CD4-positive, alpha-beta memory T cell (primary cell): ENCODE data around the gene P4HA1. TPM values are rescaled to one million over a fixed set of nuclear protein-coding genes. Genes with fewer than 3 reads are reported as not detected.

Source experiments
- CTCF ChIA-PET: fragments of 350-600 bp; sonication (Branson Sonifier 250); formaldehyde crosslinking; loops from one replicate; lab custom pipeline; 2021; ENCODE audit warnings: inconsistent platforms; ENCODE audit not compliant: partially characterized antibody; lab: Charles Lee
- POLR2A ChIA-PET: fragments of 350-600 bp; sonication (Branson Sonifier 250); formaldehyde crosslinking; loops from one replicate; lab custom pipeline; 2021; ENCODE audit not compliant: partially characterized antibody; lab: Charles Lee
- DNase-seq, 5 donors: peaks; one replicate each; pipeline versions ENCODE4 v3.0.0 to v3.0.0-alpha.2; 2020 to 2022; ENCODE audit warnings: mixed read lengths in 1 of 5
- H3K27ac ChIP-seq: one replicate; pipeline ENCODE4 v1.7.0; 2013; ENCODE audit warnings: low read depth, low read length
- H3K27me3 ChIP-seq: 2 replicates; pipeline ENCODE4 v1.7.0; 2013; ENCODE audit warnings: mild to moderate bottlenecking, low read length, moderate library complexity; ENCODE audit not compliant: insufficient read depth
- H3K36me3 ChIP-seq: 2 replicates; pipeline ENCODE4 v1.7.0; 2013; ENCODE audit warnings: mild to moderate bottlenecking, low read length, moderate library complexity; ENCODE audit not compliant: insufficient read depth
- H3K4me1 ChIP-seq: 2 replicates; pipeline ENCODE4 v1.7.0; 2013; ENCODE audit warnings: mild to moderate bottlenecking, low read length, moderate library complexity; ENCODE audit not compliant: insufficient read depth
- H3K4me3 ChIP-seq, 2 donors: one replicate each; pipeline ENCODE4 v1.7.0; 2013; ENCODE audit warnings: low read length in 2 of 2, mild to moderate bottlenecking in 1 of 2
- H3K9me3 ChIP-seq, 2 donors: one replicate each; pipeline ENCODE4 v1.7.0; 2013; ENCODE audit warnings: low read length in 2 of 2, control low read depth in 1 of 2; ENCODE audit not compliant: control insufficient read depth in 1 of 2
- H3K27ac Mint-ChIP-seq, 7 donors: one replicate each; pipeline ENCODE4 v1.8.0; 2020 to 2021; ENCODE audit warnings: mixed read lengths in 7 of 7, mild to moderate bottlenecking in 6 of 7, inconsistent platforms in 3 of 7, moderate library complexity in 3 of 7
- H3K27me3 Mint-ChIP-seq, 2 donors: one replicate each; pipeline ENCODE4 v1.8.0; 2020 to 2021; ENCODE audit warnings: mixed read lengths in 2 of 2
- H3K36me3 Mint-ChIP-seq, 2 donors: one replicate each; pipeline ENCODE4 v1.8.0; 2020 to 2021; ENCODE audit warnings: mixed read lengths in 2 of 2, inconsistent platforms in 1 of 2, mild to moderate bottlenecking in 1 of 2
- H3K4me1 Mint-ChIP-seq, 4 donors: one replicate each; pipeline ENCODE4 v1.8.0; 2020 to 2021; ENCODE audit warnings: mixed read lengths in 4 of 4, mild to moderate bottlenecking in 1 of 4
- H3K4me3 Mint-ChIP-seq, 8 donors: one replicate each; pipeline ENCODE4 v1.8.0; 2020 to 2021; ENCODE audit warnings: mixed read lengths in 8 of 8, mild to moderate bottlenecking in 7 of 8, moderate library complexity in 6 of 8, inconsistent platforms in 3 of 8
- H3K9me3 Mint-ChIP-seq, 8 donors: one replicate each; pipeline ENCODE4 v1.8.0; 2020 to 2021; ENCODE audit warnings: mixed read lengths in 8 of 8, mild to moderate bottlenecking in 5 of 8, inconsistent platforms in 3 of 8, moderate library complexity in 1 of 8
- intact Hi-C: fragments of 100-400 bp; cut with micrococcal nuclease; formaldehyde crosslinking; loops from one replicate; pipeline ENCODE4 v1.15.1; 2023
- polyA plus RNA-seq, 2 donors: library from polyadenylated mRNA; unstranded; fragments of 300-500 nt; fragmentation: Illumina TruSeq; gene quantifications; one replicate each; pipeline ENCODE4 v1.2.3, GENCODE V29; 2021
- total RNA-seq, 2 experiments: library from RNA; stranded (reverse); gene quantifications; one replicate each; pipeline ENCODE4 v1.2.3, GENCODE V29; 2021

The P4HA1 gene
- total and polyA plus RNA-seq, 4 experiments from 2014 or later, result 17.8 to 41.4 (median 20.7) TPM

GRCh38 chr10:73096041-73096448 lies 621 bp downstream of the P4HA1 start:
- Histone ChIP-seq H3K27me3 (no peaks in the 10 kb centered on the region), H3K9me3 (no peaks in the 10 kb centered on the region), H3K36me3 (no peaks in the 10 kb centered on the region), H3K4me3 (peak overlapping the region; percentile 52 to 95), H3K4me1 (peaks cover 22% of the 10 kb centered on the region), H3K27ac (peak overlapping the region; percentile 87)
- Mint-ChIP-seq H3K36me3 (peaks cover 4 to 16% of the 10 kb centered on the region in 2 donors), H3K9me3 (peaks cover 0 to 4% (median 0%) of the 10 kb centered on the region in 8 donors), H3K27me3 (no peaks in the 10 kb centered on the region), H3K4me3 (peak overlapping the region; percentile 87 to 96 (median 94)), H3K27ac (peak overlapping the region; percentile 91 to 99 (median 96)), H3K4me1 (peaks cover 14 to 56% (median 29%) of the 10 kb centered on the region in 4 donors)
- intact Hi-C loops, result loop anchor here (1.0 to 10.0 kb wide), 9 partner anchors 14 to 529 kb away; partner anchors contain the start of genes ANXA7, CFAP70, DNAJC9 and ECD
- ChIA-PET CTCF (interaction anchor here (0.8 to 6.8 kb wide), 23 partner anchors 11 to 743 kb away, joined by 3 to 158 read pairs (median 6); partner anchors contain the start of genes ECD, FAM149B1, MRPS16 and NUDT13), POLR2A (interaction anchor here (0.5 to 3.6 kb wide), 23 partner anchors 11 to 1719 kb away, joined by 3 to 51 read pairs (median 6); partner anchors contain the start of genes ANXA7, CFAP70, DNAJB12 and DNAJC9)
- DNase-seq, result peak; percentile 67 to 84 (median 71)

GRCh38 chr10:73095481-73096021 lies 1.1 kb downstream of the P4HA1 start:
- intact Hi-C loops, result loop anchor here (1.0 to 10.0 kb wide), 9 partner anchors 15 to 529 kb away; partner anchors contain the start of genes ANXA7, CFAP70, DNAJC9 and ECD
- peak overlapping the region; percentile 91 to 99 (median 96) for H3K27ac Mint-ChIP-seq
- CTCF ChIA-PET, result interaction anchor here (0.7 to 6.8 kb wide), 25 partner anchors 11 to 829 kb away, joined by 3 to 158 read pairs (median 5); partner anchors contain the start of genes DNAJC9, ECD, FAM149B1 and MRPS16
- H3K4me1 Mint-ChIP-seq, result peaks cover 14 to 56% (median 29%) of the 10 kb centered on the region in 4 donors
- H3K36me3 Mint-ChIP-seq, result peaks cover 4 to 15% of the 10 kb centered on the region in 2 donors
- Histone ChIP-seq H3K36me3 (no peaks in the 10 kb centered on the region), H3K27ac (peak overlapping the region; percentile 87), H3K4me3 (peak overlapping the region; percentile 52 to 95), H3K9me3 (no peaks in the 10 kb centered on the region), H3K27me3 (no peaks in the 10 kb centered on the region), H3K4me1 (peaks cover 22% of the 10 kb centered on the region)
- peak overlapping the region; percentile 87 to 96 (median 94) for H3K4me3 Mint-ChIP-seq
- peaks cover 0 to 4% (median 0%) of the 10 kb centered on the region in 8 donors for H3K9me3 Mint-ChIP-seq
- peak; percentile 41 to 59 (median 50) for DNase-seq
- POLR2A ChIA-PET, result interaction anchor here (0.5 to 3.6 kb wide), 21 partner anchors 11 to 1719 kb away, joined by 3 to 51 read pairs (median 6); partner anchors contain the start of genes CFAP70, DNAJB12, DNAJC9 and ECD
- H3K27me3 Mint-ChIP-seq, result no peaks in the 10 kb centered on the region

- Mint-ChIP-seq H3K4me1 (peaks cover 14 to 56% (median 29%) of the 10 kb centered on the region in 4 donors), H3K36me3 (peaks cover 4 to 14% of the 10 kb centered on the region in 2 donors), H3K27me3 (no peaks in the 10 kb centered on the region), H3K9me3 (peaks cover 0 to 4% (median 0%) of the 10 kb centered on the region in 8 donors), H3K4me3 (peak overlapping the region; percentile 87 to 96 (median 94)), H3K27ac (peak overlapping the region; percentile 91 to 99 (median 96))
- Histone ChIP-seq H3K36me3 (no peaks in the 10 kb centered on the region), H3K27ac (peak overlapping the region; percentile 87), H3K9me3 (no peaks in the 10 kb centered on the region), H3K4me1 (peaks cover 22% of the 10 kb centered on the region), H3K27me3 (no peaks in the 10 kb centered on the region), H3K4me3 (peak overlapping the region; percentile 52 to 95)
- intact Hi-C loops, result loop anchor here (5.0 to 10.0 kb wide), 3 partner anchors 37 to 530 kb away; partner anchors contain the start of gene ANXA7
- POLR2A ChIA-PET, result interaction anchor here (0.8 to 3.6 kb wide), 11 partner anchors 11 to 731 kb away, joined by 3 to 51 read pairs (median 6); partner anchors contain the start of genes CFAP70, DNAJC9, ECD and FAM149B1
- no peak for DNase-seq
- CTCF ChIA-PET, result interaction anchor here (0.6 to 6.8 kb wide), 16 partner anchors 11 to 829 kb away, joined by 3 to 158 read pairs (median 8); partner anchors contain the start of genes DNAJC9, ECD, FAM149B1 and NUDT13
These were observed 1.6 kb downstream of the P4HA1 start for GRCh38 chr10:73094986-73095480.

- intact Hi-C loops, result loop anchor here (10.0 kb wide), 1 partner anchor 531 kb away; no protein-coding TSS in a partner anchor
- peak overlapping the region in 7 of 8 donors; percentile 2 to 90 (median 34) for H3K4me3 Mint-ChIP-seq
- Histone ChIP-seq H3K4me3 (no peak overlapping the region), H3K4me1 (peaks cover 26% of the 10 kb centered on the region), H3K27ac (peak overlapping the region; percentile 87), H3K36me3 (no peaks in the 10 kb centered on the region), H3K27me3 (no peaks in the 10 kb centered on the region), H3K9me3 (no peaks in the 10 kb centered on the region)
- H3K27ac Mint-ChIP-seq, result peak overlapping the region in 2 of 7 donors; percentile 62 to 91
- H3K9me3 Mint-ChIP-seq, result peaks cover 0 to 4% (median 0%) of the 10 kb centered on the region in 8 donors
- peaks cover 14 to 56% (median 29%) of the 10 kb centered on the region in 4 donors for H3K4me1 Mint-ChIP-seq
- H3K27me3 Mint-ChIP-seq, result no peaks in the 10 kb centered on the region
- DNase-seq, result no peak
- POLR2A ChIA-PET, result interaction anchor here (0.6 to 3.6 kb wide), 4 partner anchors 17 to 153 kb away, joined by 3 to 51 read pairs (median 4); partner anchors contain the start of genes DNAJC9 and NUDT13
- H3K36me3 Mint-ChIP-seq, result peaks cover 4 to 14% of the 10 kb centered on the region in 2 donors
- CTCF ChIA-PET, result interaction anchor here (0.6 to 6.8 kb wide), 4 partner anchors 13 to 685 kb away, joined by 3 to 158 read pairs (median 29); partner anchors contain the start of genes ECD and FAM149B1
These were observed 2.5 kb downstream of the P4HA1 start for GRCh38 chr10:73093922-73094850.

- intact Hi-C loops, result loop anchor here (10.0 kb wide), 1 partner anchor 532 kb away; no protein-coding TSS in a partner anchor
- H3K4me1 ChIP-seq, result peaks cover 26% of the 10 kb centered on the region
- H3K36me3 ChIP-seq, result no peaks in the 10 kb centered on the region
- peak overlapping the region in 1 of 7 donors; percentile 41 for H3K27ac Mint-ChIP-seq
- peaks cover 14 to 55% (median 28%) of the 10 kb centered on the region in 4 donors for H3K4me1 Mint-ChIP-seq
- CTCF ChIA-PET, result interaction anchor here (0.7 to 6.8 kb wide), 2 partner anchors 66 to 168 kb away, joined by 3 to 158 read pairs; no protein-coding TSS in a partner anchor
- no peak overlapping the region for H3K27ac ChIP-seq
- H3K36me3 Mint-ChIP-seq, result peaks cover 4 to 14% of the 10 kb centered on the region in 2 donors
- no peak for DNase-seq
- peaks cover 0 to 4% (median 0%) of the 10 kb centered on the region in 8 donors for H3K9me3 Mint-ChIP-seq
- peak overlapping the region in 1 of 8 donors; percentile 64 for H3K4me3 Mint-ChIP-seq
- H3K4me3 ChIP-seq, result no peak overlapping the region
- H3K27me3 Mint-ChIP-seq, result no peaks in the 10 kb centered on the region
- no peaks in the 10 kb centered on the region for H3K27me3 ChIP-seq
- H3K9me3 ChIP-seq, result no peaks in the 10 kb centered on the region
- POLR2A ChIA-PET, result no interaction called here
These were observed 3.8 kb downstream of the P4HA1 start for GRCh38 chr10:73092830-73093229.

- no peak overlapping the region for H3K4me3 ChIP-seq
- H3K27ac ChIP-seq, result no peak overlapping the region
- Mint-ChIP-seq H3K4me1 (peaks cover 6 to 14% (median 10%) of the 10 kb centered on the region in 4 donors), H3K27me3 (no peaks in the 10 kb centered on the region), H3K9me3 (no peaks in the 10 kb centered on the region), H3K27ac (no peak overlapping the region), H3K4me3 (no peak overlapping the region), H3K36me3 (peaks cover 2 to 4% of the 10 kb centered on the region in 2 donors)
- CTCF ChIA-PET, result no interaction called here
- no peaks in the 10 kb centered on the region for H3K9me3 ChIP-seq
- peaks cover 4% of the 10 kb centered on the region for H3K4me1 ChIP-seq
- intact Hi-C loops, result no loop called here
- H3K27me3 ChIP-seq, result no peaks in the 10 kb centered on the region
- no peak for DNase-seq
- POLR2A ChIA-PET, result no interaction called here
- no peaks in the 10 kb centered on the region for H3K36me3 ChIP-seq
These were observed 8.4 kb downstream of the P4HA1 start for GRCh38 chr10:73088304-73088703.
